Subcutaneous abdominal adipose tissue (tissue), 5 donors: ENCODE results near the gene ENO3.
A peak's percentile ranks its signal among the peaks of the same experiment; 100 is the strongest.
"Not testable (repeated sequence)": the region's sequence is repeated elsewhere in the genome, so short reads cannot be mapped to it uniquely, and the experiment has no call there.

Experiments
- H3K27ac ChIP-seq: one replicate; pipeline ENCODE4 v1.7.0; 2013; ENCODE audit warnings: low read depth, mild to moderate bottlenecking, inconsistent platforms, low read length, moderate library complexity
- H3K27me3 ChIP-seq, 5 donors: one replicate each; pipeline ENCODE4 v1.7.0; 2013; ENCODE audit warnings: low read length in 5 of 5, inconsistent platforms in 1 of 5; ENCODE audit not compliant: control insufficient read depth in 5 of 5, insufficient read depth in 4 of 5
- H3K36me3 ChIP-seq, 5 donors: one replicate each; pipeline ENCODE4 v1.7.0; 2013; ENCODE audit warnings: low read length in 5 of 5; ENCODE audit not compliant: control insufficient read depth in 5 of 5, insufficient read depth in 5 of 5
- H3K4me1 ChIP-seq, 5 donors: one replicate each; pipeline ENCODE4 v1.7.0; 2013; ENCODE audit warnings: low read length in 5 of 5, mild to moderate bottlenecking in 3 of 5, moderate library complexity in 1 of 5; ENCODE audit not compliant: control insufficient read depth in 5 of 5, insufficient read depth in 5 of 5
- H3K4me3 ChIP-seq, 5 donors: one replicate each; pipeline ENCODE4 v1.7.0; 2013; ENCODE audit warnings: low read length in 5 of 5, low read depth in 1 of 5
- H3K9ac ChIP-seq, 5 donors: one replicate each; pipeline ENCODE4 v1.7.0; 2013; ENCODE audit warnings: low read length in 5 of 5, mild to moderate bottlenecking in 4 of 5, moderate library complexity in 3 of 5
- H3K9me3 ChIP-seq, 5 donors: one replicate each; pipeline ENCODE4 v1.7.0; 2013; ENCODE audit warnings: low read length in 5 of 5; ENCODE audit not compliant: control insufficient read depth in 5 of 5
- donor health status: healthy.
- donor health status: healthy.
- donor health status: healthy.
- donor health status: healthy.
- donor health status: healthy.

ENO3 gene

DNA sequence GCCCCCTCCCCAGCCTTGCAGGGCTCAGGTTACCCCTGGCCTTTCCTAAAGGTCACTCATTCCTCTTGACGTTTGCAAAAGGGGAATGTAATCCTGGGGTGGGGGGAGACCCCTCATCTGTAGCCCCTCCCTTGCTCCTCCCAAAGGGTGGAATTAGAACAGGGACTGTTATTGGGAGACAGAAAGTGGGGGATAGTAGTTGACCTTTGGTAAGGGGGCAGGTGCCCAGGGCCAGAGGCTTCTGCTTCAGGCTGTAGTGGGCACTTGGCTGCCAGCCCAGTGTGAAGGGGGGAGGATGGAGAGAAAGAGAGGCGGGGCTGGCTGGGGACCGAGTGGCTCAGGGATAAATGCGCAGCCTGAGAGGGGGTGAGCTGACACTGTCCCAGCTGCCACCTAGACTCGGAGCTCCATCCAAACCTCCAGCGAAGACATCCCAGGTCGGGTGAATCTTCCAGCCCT is at the start of gene ENO3:
ENO3 (plus strand) TSS at position 374 of the 459 bp plus-strand sequence. CDS start 711 bp downstream, outside the sequence.
- Histone ChIP-seq H3K9ac (peak within 1 kb of the TSS in 4 of 5 donors; percentile 75 to 82 (median 82)), H3K4me1 (peaks cover 5 to 47% (median 37%) of the 10 kb centered on the region in 5 donors), H3K27me3 (no peaks in the 10 kb centered on the region), H3K36me3 (peaks cover 0 to 10% (median 7%) of the 10 kb centered on the region in 5 donors), H3K27ac (peak within 1 kb of the TSS; percentile 96), H3K4me3 (peak within 1 kb of the TSS in 4 of 5 donors; percentile 30 to 58 (median 49)), H3K9me3 (no peaks in the 10 kb centered on the region)

DNA sequence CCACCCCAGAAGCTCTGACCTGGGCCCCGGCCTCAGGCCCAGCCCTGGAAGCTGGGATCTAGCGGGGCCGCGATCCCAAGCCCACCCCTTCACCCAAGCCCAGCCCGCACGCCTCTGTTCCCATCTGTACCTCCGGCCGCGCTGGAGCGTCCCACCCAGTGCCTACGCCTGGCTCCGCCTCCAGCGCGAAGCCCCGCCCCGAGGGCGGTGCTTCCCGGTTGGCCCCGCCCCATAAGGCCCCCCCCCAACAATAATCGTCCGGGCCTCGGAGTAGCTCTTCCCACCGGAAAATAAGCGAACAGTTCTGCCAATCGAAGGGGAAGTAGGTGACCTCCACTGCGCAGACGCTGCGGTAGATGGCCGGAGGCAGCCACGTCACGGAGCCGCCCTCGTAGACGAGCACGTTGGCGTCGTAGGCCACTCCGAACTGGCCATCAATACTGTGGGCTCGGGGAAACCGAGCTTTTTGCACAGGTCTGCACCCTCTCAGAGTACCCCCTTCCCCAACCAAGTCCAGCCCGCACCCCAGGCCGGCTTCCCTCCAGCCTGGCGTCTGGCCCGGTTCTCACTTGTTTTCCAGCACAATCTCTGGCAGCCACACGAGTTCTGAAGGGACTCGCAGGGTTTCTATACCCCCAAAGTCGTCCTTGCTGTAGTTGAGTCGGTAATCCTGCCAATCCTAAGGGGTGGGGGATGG is 49.1 kb upstream of the ENO3 start:
- Histone ChIP-seq H3K27ac (peak overlapping the region; percentile 75), H3K4me1 (peaks cover 0 to 53% (median 37%) of the 10 kb centered on the region in 5 donors), H3K9me3 (no peaks in the 10 kb centered on the region), H3K9ac (peak overlapping the region in 2 of 5 donors; percentile 1 to 70), H3K36me3 (peaks cover 0 to 6% (median 6%) of the 10 kb centered on the region in 5 donors), H3K4me3 (peak overlapping the region in 4 of 5 donors; percentile 28 to 72 (median 69)), H3K27me3 (peaks cover 5 to 26% (median 9%) of the 10 kb centered on the region in 5 donors)

DNA sequence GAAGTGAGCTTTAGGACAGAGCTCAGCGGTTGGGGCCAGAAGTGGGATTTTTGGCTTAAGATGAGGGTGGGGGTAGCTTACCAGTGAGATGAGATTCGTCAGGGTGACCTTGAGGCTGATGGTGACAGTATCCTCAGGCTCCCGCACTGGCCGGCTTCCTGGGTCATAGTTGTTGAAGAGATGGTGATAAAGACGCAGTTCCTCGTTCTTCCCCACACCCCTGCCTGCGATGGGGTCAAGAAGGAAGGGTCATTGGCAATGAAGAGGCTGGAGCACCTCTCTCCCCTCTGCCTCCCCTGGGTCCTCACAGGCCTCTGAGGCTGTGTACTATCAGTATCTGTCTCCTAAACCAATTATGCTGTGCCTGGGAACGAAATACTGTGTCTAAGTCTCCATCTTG is 48.4 kb upstream of the ENO3 start:
- H3K9me3 ChIP-seq, result no peaks in the 10 kb centered on the region
- H3K4me1 ChIP-seq, result peaks cover 0 to 53% (median 37%) of the 10 kb centered on the region in 5 donors
- no peak overlapping the region for H3K9ac ChIP-seq
- H3K27me3 ChIP-seq, result peaks cover 5 to 26% (median 9%) of the 10 kb centered on the region in 5 donors
- H3K36me3 ChIP-seq, result no peaks in the 10 kb centered on the region
- no peak overlapping the region for H3K4me3 ChIP-seq
- peak overlapping the region; percentile 75 for H3K27ac ChIP-seq

DNA sequence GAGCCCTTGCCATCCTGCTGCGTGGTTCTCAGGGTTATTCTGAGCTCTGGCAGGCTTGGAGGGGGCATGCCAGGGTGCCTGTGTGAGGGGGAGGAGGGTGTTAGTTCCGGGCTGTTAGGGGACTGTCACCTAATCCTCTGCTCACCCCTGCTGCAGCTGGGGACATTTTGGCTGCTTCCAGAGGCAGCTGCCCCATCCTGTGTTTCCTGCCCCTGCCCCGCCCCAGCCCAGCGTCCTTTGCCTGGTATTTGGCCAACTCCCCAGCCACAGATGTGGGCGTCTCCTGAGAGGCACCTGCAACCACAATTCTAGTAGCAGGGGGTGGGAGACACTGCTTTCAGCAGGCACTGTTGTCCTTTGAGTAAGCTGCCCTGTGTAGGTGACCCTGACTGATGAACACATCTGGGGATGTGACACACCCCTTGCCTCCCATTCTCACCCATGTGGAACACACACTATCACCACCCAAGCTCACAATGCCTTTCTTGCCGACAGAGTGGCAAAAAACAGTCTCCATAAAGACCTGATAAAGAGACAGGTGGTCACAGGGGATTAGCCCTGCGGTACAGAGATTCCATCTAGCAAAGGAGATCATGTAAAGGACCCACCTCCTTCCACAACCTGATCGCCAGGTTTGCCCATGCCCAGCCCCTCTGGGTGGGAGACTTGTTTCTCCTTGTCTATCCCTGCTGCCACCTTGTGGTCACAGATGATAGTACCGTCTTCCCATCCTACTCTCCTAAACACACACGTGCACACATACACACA is 47.7 kb upstream of the ENO3 start, which contains the start of gene CHRNE:
CHRNE (minus strand) TSS at position 48 of the 768 bp plus-strand sequence; CDS start at position 13, 35 bp downstream.
- Histone ChIP-seq H3K4me3 (peak within 1 kb of the TSS in 2 of 5 donors; percentile 44 to 70), H3K27me3 (peaks cover 5 to 25% (median 9%) of the 10 kb centered on the region in 5 donors), H3K9me3 (no peaks in the 10 kb centered on the region), H3K27ac (peak within 1 kb of the TSS; percentile 75), H3K4me1 (peaks cover 0 to 54% (median 39%) of the 10 kb centered on the region in 5 donors), H3K36me3 (no peaks in the 10 kb centered on the region), H3K9ac (peak within 1 kb of the TSS in 1 of 5 donors; percentile 20)

DNA sequence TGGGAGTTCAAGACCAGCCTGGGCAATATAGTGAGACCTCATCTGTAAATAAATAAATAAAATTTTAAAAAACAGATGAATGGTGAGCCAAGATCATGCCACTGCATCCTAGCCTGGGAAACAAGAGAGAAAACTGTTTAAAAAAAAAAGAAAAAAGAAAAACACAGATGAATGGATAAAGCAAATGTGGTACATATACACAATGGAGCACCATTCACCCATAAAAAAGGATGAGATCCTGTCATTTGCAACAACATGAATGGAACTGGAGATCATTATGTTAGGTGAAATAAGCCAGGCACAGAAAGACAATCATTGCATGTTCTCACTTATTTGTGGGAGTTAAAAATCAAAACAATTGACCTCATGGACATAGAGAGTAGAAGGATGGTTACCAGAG is 44.3 kb upstream of the ENO3 start:
- H3K36me3 ChIP-seq, H3K9ac ChIP-seq, H3K4me3 ChIP-seq, H3K27ac ChIP-seq, H3K27me3 ChIP-seq, H3K9me3 ChIP-seq: not testable (repeated sequence)
- peaks cover 0 to 35% (median 21%) of the 10 kb centered on the region in 5 donors for H3K4me1 ChIP-seq

DNA sequence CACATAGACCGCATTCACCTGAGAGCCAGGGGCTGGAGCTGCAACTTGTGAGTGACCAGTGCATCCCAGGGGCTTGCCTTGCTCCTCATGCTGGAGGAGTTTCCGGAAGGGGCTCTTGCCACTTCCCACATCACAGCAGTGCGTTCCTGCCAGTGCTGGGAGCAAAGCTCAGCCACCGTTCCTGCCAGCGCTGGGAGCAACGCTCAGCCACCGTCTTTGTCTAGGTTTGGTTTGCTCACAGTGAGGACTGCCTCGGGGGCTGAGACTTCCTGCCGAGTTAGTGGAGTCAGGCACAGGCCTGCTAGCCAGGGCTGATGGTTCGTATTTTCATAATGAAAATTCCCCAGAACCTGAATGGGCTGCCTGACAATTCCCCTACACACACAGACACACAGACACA is 42.6 kb upstream of the ENO3 start:
- peak overlapping the region in 1 of 5 donors; percentile 34 for H3K4me3 ChIP-seq
- H3K27ac ChIP-seq, result peak overlapping the region; percentile 41
- H3K9ac ChIP-seq, result peak overlapping the region in 4 of 5 donors; percentile 4 to 48 (median 32)

DNA sequence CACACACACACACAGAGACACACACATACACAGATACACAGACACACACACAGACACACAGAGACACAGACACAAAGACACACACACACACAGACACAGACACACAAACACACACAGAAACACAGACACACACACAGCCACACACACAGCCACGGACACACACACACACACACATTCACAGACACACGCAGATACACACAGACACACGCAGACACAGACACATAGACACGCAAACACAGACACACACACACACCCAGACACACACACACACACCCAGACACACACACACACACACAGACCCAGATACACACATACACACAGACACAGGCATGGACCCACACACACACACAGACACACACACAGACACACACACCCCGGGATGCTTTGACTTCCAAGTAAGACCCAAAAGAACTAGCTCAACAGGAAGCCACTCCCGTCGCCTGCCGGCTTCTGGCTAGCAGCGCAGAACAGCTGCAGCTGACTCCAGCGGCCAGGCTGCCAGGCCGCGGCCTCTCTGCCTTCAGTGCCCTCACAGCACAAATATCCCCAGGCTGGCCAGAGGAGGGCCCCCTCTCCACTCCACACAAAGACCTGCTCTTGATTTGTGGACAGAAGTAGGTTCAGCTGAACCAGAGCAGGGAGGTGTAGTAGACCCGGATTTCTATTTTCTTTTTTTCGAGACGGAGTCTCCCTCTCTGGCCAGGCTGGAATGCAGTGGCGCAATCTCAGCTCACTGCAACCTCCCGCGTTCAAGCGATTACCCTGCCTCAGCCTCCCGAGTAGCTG is 42.0 kb upstream of the ENO3 start:
- no peaks in the 10 kb centered on the region for H3K36me3 ChIP-seq
- no peaks in the 10 kb centered on the region for H3K9me3 ChIP-seq
- peak overlapping the region in 3 of 5 donors; percentile 6 to 34 (median 26) for H3K4me3 ChIP-seq
- H3K27me3 ChIP-seq, result no peaks in the 10 kb centered on the region
- peak overlapping the region; percentile 41 for H3K27ac ChIP-seq
- peak overlapping the region in 3 of 5 donors; percentile 35 to 48 (median 41) for H3K9ac ChIP-seq
- peaks cover 0 to 18% (median 16%) of the 10 kb centered on the region in 5 donors for H3K4me1 ChIP-seq

More for the DNA sequence above, 42.6 kb upstream of the ENO3 start:
- Histone ChIP-seq H3K9me3 (no peaks in the 10 kb centered on the region), H3K36me3 (no peaks in the 10 kb centered on the region), H3K27me3 (no peaks in the 10 kb centered on the region), H3K4me1 (peaks cover 0 to 19% (median 16%) of the 10 kb centered on the region in 5 donors)

DNA sequence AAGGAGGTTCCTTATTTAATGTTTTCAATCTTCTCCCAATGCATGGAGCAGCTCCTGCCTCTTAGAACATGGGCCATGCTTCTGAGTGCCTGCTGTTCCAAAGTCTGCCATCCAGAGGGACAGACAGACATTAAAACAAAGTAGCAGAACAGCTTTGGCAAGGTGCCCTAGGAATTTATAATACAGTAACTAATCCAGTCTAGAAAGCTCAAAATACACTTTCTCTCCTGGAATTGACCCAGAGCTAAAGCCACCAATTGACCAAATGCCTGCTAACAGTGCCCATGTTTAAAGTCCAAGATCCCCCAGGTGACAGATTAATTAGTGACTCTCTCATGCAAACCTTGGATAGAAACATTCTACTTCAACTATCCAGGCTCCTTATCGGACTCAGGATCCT is 36.9 kb upstream of the ENO3 start:
- no peaks in the 10 kb centered on the region for H3K36me3 ChIP-seq
- H3K4me1 ChIP-seq, result peaks cover 0 to 13% (median 11%) of the 10 kb centered on the region in 5 donors
- H3K9ac ChIP-seq, result no peak overlapping the region
- H3K27ac ChIP-seq, result no peak overlapping the region
- H3K4me3 ChIP-seq, result no peak overlapping the region
- H3K9me3 ChIP-seq, result no peaks in the 10 kb centered on the region
- no peaks in the 10 kb centered on the region for H3K27me3 ChIP-seq

DNA sequence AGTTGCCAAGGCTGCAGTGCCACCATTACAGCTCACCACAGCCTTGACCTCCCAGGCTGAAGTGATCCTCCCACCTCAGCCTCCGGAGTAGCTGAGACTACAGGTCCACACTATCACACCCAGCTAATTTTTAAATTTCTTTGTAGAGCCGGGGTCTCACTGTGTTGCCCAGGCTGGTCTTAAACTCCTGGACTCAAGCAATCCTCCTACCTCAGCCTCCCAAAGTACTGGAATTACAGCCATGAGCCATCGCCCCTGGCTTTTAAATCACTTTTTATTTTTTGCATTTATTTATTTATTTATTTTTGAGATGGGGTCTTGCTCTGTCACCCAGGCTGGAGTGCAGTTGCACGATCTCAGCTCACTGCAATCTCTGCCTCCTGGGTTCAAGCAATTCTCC is 36.4 kb upstream of the ENO3 start:
- not testable (repeated sequence) for H3K9ac ChIP-seq, H3K4me3 ChIP-seq, H3K27me3 ChIP-seq, H3K9me3 ChIP-seq, H3K27ac ChIP-seq, H3K36me3 ChIP-seq
- peaks cover 0 to 13% (median 6%) of the 10 kb centered on the region in 5 donors for H3K4me1 ChIP-seq
